ENCODE results near the gene RPL23. TPM values are rescaled to one million over a fixed set of nuclear protein-coding genes. Genes with fewer than 3 reads are reported as not detected.

RPL23 gene
- total and polyA plus RNA-seq, 9 of the 15 experiments (the other 6 are each of a cell fraction or from before 2014, with no cell fraction given), result 1,745 to 3,667 (median 3,096) TPM

- TF ChIP-seq CREB3L1 (IDR thresholded peaks at IDR 0.05; ENCODE audit: borderline replicate concordance, low read depth) (no peak), ZNF764 (CRISPR knock-in tag; IDR thresholded peaks at IDR 0.05; ENCODE audit: low read depth) (no peak), RAD51 (IDR thresholded peaks at IDR 0.05; ENCODE audit: borderline replicate concordance, low read depth) (no peak), BRF2 (IDR thresholded peaks at IDR 0.05; ENCODE audit: borderline replicate concordance, insufficient read depth, insufficient read length) (no peak), BMI1 (IDR thresholded peaks at IDR 0.05; ENCODE audit: low read length) (no peak), PHF21A (IDR thresholded peaks at IDR 0.05; ENCODE audit: borderline replicate concordance, low read depth) (no peak), SOX6 (IDR thresholded peaks at IDR 0.05) (no peak), TSHZ1 (CRISPR knock-in tag; IDR thresholded peaks at IDR 0.05) (no peak), POLR2AphosphoS5 (IDR thresholded peaks at IDR 0.05; ENCODE audit: control insufficient read depth, insufficient read depth, low read depth, low read length) (peak; percentile 30; the same call in 1 of the 2 replicates), ZNF23 (CRISPR knock-in tag; IDR thresholded peaks at IDR 0.05) (0 out of 2 replicates have a peak, but pooled peaks have one; percentile 14), THRB (CRISPR knock-in tag; conservative IDR thresholded peaks at IDR 0.05) (no peak), MAFG (tag; conservative IDR thresholded peaks at IDR 0.05) (no peak), THAP12 (CRISPR knock-in tag; IDR thresholded peaks at IDR 0.05) (no peak), ZNF778 (CRISPR knock-in tag; IDR thresholded peaks at IDR 0.05) (no peak), ZNF551 (CRISPR knock-in tag; IDR thresholded peaks at IDR 0.05) (peak; percentile 50; the same call in 1 of the 2 replicates), ELF1 (tag; IDR thresholded peaks at IDR 0.05) (no peak)
These were observed 4.4 kb downstream of the RPL23 start (continued) for GRCh38 chr17:38848939-38849605.
